ENCODE data around the gene NEK3.
"Not testable (repeated sequence)": the region's sequence is repeated elsewhere in the genome, so short reads cannot be mapped to it uniquely, and the experiment has no call there.

GRCh38 chr13:52102423-52102822 is 57.0 kb downstream of the NEK3 start:
- TF ChIP-seq, protein P1, sequence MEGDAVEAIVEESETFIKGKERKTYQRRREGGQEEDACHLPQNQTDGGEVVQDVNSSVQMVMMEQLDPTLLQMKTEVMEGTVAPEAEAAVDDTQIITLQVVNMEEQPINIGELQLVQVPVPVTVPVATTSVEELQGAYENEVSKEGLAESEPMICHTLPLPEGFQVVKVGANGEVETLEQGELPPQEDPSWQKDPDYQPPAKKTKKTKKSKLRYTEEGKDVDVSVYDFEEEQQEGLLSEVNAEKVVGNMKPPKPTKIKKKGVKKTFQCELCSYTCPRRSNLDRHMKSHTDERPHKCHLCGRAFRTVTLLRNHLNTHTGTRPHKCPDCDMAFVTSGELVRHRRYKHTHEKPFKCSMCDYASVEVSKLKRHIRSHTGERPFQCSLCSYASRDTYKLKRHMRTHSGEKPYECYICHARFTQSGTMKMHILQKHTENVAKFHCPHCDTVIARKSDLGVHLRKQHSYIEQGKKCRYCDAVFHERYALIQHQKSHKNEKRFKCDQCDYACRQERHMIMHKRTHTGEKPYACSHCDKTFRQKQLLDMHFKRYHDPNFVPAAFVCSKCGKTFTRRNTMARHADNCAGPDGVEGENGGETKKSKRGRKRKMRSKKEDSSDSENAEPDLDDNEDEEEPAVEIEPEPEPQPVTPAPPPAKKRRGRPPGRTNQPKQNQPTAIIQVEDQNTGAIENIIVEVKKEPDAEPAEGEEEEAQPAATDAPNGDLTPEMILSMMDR (conservative IDR thresholded peaks at IDR 0.05; ENCODE audit: low read depth, low read length) = not testable (repeated sequence)
- TF ChIP-seq EZH2 (IDR thresholded peaks at IDR 0.05; ENCODE audit: low read length, unreplicated experiment); EZH2phosphoT487 (IDR thresholded peaks at IDR 0.05; ENCODE audit: borderline replicate concordance, low read length): not testable (repeated sequence)
